AG09309 (cell line): ENCODE measurements around the gene HSF5.

Source experiments
- DNase-seq: peaks from one replicate; pipeline ENCODE4 v3.0.0-alpha.2; 2010; ENCODE audit warnings: low read depth
- H3K4me3 ChIP-seq: 2 replicates; pipeline ENCODE4 v1.5.1; 2011; ENCODE audit warnings: mild to moderate bottlenecking, low read depth, low read length, moderate library complexity; ENCODE audit not compliant: control insufficient read depth
- CTCF ChIP-seq: IDR thresholded peaks from 2 replicates; pipeline ENCODE4 v1.5.1; 2011; ENCODE audit warnings: mild to moderate bottlenecking, low read depth, low read length, inconsistent platforms; ENCODE audit not compliant: insufficient read depth, control insufficient read depth; ENCODE audit errors: missing control alignments

The HSF5 gene

DNA sequence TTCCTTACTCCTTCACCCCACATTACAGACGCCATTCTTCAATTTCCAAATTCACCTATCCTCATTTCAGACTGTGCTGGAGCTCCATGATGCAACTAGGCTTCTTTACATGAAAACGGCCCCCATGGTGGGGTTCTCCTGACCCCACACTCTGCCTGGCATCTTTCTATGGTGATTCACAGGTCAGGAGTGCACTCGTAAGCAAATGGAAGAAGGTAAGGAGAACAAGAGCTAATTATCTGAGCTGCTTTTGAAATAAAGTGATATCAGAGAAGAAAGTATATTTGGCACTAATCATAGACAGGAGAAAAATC lies 108.7 kb downstream of the HSF5 start:
- no peak for DNase-seq
- no peak for TF ChIP-seq CTCF
- no peak overlapping the region for H3K4me3 ChIP-seq

- no peak for TF ChIP-seq CTCF
- no peak overlapping the region for H3K4me3 ChIP-seq
- no peak for DNase-seq
Observed at GRCh38 chr17:58378733-58379510, 109.3 kb downstream of the HSF5 start.

DNA sequence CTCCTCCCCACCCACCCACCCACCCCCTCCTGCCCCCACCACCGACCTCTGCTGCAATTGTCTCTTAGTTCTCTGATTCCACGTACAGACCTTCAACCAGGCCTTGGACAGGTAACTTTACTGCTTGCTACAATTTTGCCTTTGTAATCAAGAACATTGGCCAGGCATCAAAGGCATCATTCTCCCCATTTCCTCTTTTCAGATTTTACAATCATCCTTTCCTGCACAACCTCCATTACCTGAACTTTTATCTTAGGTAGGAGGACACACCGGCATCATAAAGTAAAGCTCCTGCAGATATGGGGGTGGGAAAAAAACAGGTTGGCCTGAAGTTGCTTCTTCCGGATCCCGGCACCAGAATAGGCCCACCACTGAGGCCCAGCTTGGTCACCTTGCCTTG lies 110.5 kb downstream of the HSF5 start:
- DNase-seq: no peak
- no peak for TF ChIP-seq CTCF
- no peak overlapping the region for H3K4me3 ChIP-seq

DNA sequence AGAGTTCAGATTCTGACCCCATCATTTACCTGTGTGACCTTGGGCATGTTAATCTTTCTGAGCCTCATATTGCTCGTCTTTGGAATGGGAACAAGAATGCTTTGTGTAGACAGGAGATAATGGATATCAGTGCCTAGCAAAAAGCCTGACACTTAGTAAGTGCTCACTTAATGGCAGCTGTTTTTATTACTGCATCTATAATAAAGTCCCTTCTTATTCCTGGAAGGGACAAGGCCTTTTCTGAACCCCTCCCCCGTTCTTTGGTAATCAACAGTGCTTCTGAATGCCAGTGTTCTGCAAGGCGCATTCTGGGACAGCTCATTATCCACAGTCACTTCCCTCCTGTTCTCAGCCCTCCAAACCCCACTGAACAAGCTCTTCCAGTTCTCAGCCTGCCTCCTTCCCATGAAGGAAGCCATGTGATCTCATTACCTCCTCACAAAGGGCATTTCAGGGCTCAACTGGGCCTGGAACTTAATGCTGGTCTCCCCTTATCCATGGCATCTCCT lies 111.1 kb downstream of the HSF5 start:
- DNase-seq: no peak
- H3K4me3 ChIP-seq: no peak overlapping the region
- TF ChIP-seq CTCF: no peak

- H3K4me3 ChIP-seq: no peak overlapping the region
- no peak for TF ChIP-seq CTCF
- no peak for DNase-seq
Observed at GRCh38 chr17:58376472-58377000, 111.7 kb downstream of the HSF5 start.

GRCh38 chr17:58375811-58376210 lies 112.4 kb downstream of the HSF5 start:
- TF ChIP-seq CTCF: no peak
- no peak for DNase-seq
- H3K4me3 ChIP-seq: no peak overlapping the region
